Transverse colon (tissue), 4 donors: ENCODE results near the gene SEMA3A. TPM values are rescaled to one million over a fixed set of nuclear protein-coding genes. Genes with fewer than 3 reads are reported as not detected.

Experiments used
- DNase-seq: peaks from one replicate; pipeline ENCODE4 v3.0.0-alpha.2; 2019
- H3K27ac ChIP-seq, 4 donors: fragments of 200-600 bp; sonication (generic); 2 replicates each; pipeline ENCODE4 v1.5.1; 2016 to 2018; ENCODE audit warnings: inconsistent platforms in 4 of 4
- H3K27me3 ChIP-seq: fragments of 200-600 bp; sonication (generic); 2 replicates; pipeline ENCODE4 v1.5.1; 2017; ENCODE audit warnings: inconsistent platforms
- H3K36me3 ChIP-seq, 4 donors: fragments of 200-600 bp; sonication (generic); 2 replicates each; pipeline ENCODE4 v1.5.1; 2017 to 2019; ENCODE audit warnings: inconsistent platforms in 4 of 4
- H3K4me1 ChIP-seq, 4 donors: fragments of 200-600 bp; sonication (generic); 2 replicates each; pipeline ENCODE4 v1.5.1; 2017 to 2020; ENCODE audit warnings: inconsistent platforms in 4 of 4
- H3K4me3 ChIP-seq, 4 donors: fragments of 200-600 bp; sonication (generic); 1 replicate in 1 of 4; 2 replicates in 3 of 4; pipeline versions ENCODE4 v1.5.1 to v1.6.1; 2017 to 2019; ENCODE audit warnings: inconsistent platforms in 4 of 4
- H3K9me3 ChIP-seq, 2 donors: fragments of 200-600 bp; sonication (generic); 2 replicates each; pipeline ENCODE4 v1.5.1; 2017 to 2019; ENCODE audit warnings: inconsistent platforms in 2 of 2
- EP300 ChIP-seq: sonication (generic); formaldehyde crosslinking; IDR thresholded peaks from one replicate; pipeline ENCODE4 v1.6.1; 2017; ENCODE audit warnings: antibody characterized with exemption, low read depth
- POLR2A ChIP-seq: fragments of 450-650 bp; IDR thresholded peaks from one replicate; pipeline ENCODE4 v1.6.1; 2016; ENCODE audit warnings: antibody characterized with exemption, mild to moderate bottlenecking, moderate library complexity
- POLR2AphosphoS5 ChIP-seq, 3 donors: sonication (generic); formaldehyde crosslinking; IDR thresholded peaks; one replicate each; pipeline ENCODE4 v1.6.1; 2016; ENCODE audit warnings: antibody characterized with exemption in 3 of 3
- WGBS, 2 donors: methylation state at CpG; one replicate each; pipeline ENCODE4 v1.1.5; 2018; ENCODE audit warnings: low coverage in 1 of 2; 5-methylcytosine and 5-hydroxymethylcytosine counted together
- in situ Hi-C, 4 donors: fragments of 200-750 bp; cut with MboI; loops; one replicate each; pipeline versions ENCODE4 v1.15.0 to v1.15.1; 2017; ENCODE audit warnings: low sequenced_read_pairs in 3 of 4, low pct_ligation_motif_present in 1 of 4, low pct_unique_long_range_greater_than_20kb in 1 of 4
- intact Hi-C: fragments of 100-400 bp; cut with DNase I; formaldehyde crosslinking; loops from one replicate; pipeline ENCODE4 v1.15.1; 2023; ENCODE audit warnings: low total_unique reads
- total RNA-seq, 4 donors: library from RNA; depleted of rRNA; stranded (reverse); fragments of >200 nt; gene quantifications; one replicate each; pipeline ENCODE4 v1.1.0, GENCODE V29; 2016
- TF ChIP-seq, protein P1 (sequence below), 5 experiments: fragments of 200-600 bp in 3 of 5; fragments of 450-650 bp in 2 of 5; sonication (generic) in 3 of 5; IDR thresholded peaks; 1 replicate in 2 of 5; 2 replicates in 3 of 5; pipeline ENCODE4 v1.5.1; 2016 to 2017; ENCODE audit warnings: antibody characterized with exemption in 5 of 5, inconsistent platforms in 3 of 5, mild to moderate bottlenecking in 2 of 5, moderate library complexity in 1 of 5

Gene SEMA3A
- total RNA-seq, 4 donors from 2014 or later = 1.00 to 8.3 (median 4.7) TPM

DNA sequence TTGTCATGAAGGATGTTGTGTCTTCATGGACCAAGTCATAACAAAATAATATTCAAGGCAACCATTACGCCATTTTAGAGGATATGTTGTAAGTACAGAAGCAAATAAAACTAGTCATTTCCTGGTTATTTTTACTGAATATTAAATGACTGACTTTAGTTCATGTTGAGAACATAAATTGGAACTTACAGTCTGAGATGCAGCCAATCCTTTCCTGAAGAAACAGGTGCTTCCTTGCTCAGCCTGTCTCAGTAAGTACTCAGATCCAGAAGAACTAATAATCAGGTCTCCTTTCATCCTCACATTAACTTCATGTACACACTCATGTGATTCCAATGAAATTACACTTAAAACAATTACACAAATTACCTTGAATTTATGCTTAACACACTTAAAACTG is 12.3 kb downstream of the SEMA3A start:
- no peak for TF ChIP-seq EP300
- TF ChIP-seq POLR2AphosphoS5 (IDR thresholded peaks at IDR 0.05) = no peak
- no peak for DNase-seq
- peaks cover 0 to 5% (median 0%) of the 10 kb centered on the region in 4 donors for H3K4me1 ChIP-seq
- no peak overlapping the region for H3K4me3 ChIP-seq
- intact Hi-C loops = no loop called here
- WGBS, 2 donors = 81 to 86% methylated on average over 1 of the region's 1 CpG
- in situ Hi-C loops = loop anchor here in 2 of 4 donors (25.0 kb wide), 1 partner anchor 830 kb away; no protein-coding TSS in a partner anchor
- H3K27ac ChIP-seq = no peak overlapping the region
- no peaks in the 10 kb centered on the region for H3K27me3 ChIP-seq
- H3K36me3 ChIP-seq = no peaks in the 10 kb centered on the region
- H3K9me3 ChIP-seq = no peaks in the 10 kb centered on the region

DNA sequence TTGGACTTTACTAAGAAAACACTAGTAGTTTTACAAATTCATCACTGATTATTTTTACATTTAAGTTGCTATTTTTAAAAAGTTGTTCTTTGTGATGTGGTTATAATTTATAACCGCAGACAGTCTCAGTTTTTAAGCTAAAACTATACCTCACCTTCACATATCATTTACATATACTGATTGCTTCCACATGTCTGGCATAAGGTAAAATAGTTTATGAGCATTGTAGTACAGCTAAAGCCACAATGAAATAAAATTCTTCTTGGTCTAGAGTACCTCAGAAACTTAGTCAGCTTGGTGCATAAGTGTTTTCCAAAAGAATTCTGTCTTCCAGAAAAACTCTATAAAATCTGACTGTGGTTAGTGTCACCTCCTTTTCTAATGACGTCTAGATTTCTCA is 13.0 kb downstream of the SEMA3A start:
- Histone ChIP-seq H3K4me1 (no peaks in the 10 kb centered on the region), H3K9me3 (no peaks in the 10 kb centered on the region), H3K27ac (no peak overlapping the region), H3K27me3 (no peaks in the 10 kb centered on the region), H3K4me3 (no peak overlapping the region), H3K36me3 (no peaks in the 10 kb centered on the region)
- no peak for DNase-seq
- intact Hi-C loops = no loop called here
- TF ChIP-seq EP300 (no peak), POLR2A (no peak), POLR2AphosphoS5 (IDR thresholded peaks at IDR 0.05) (no peak)
- TF ChIP-seq, protein P1, sequence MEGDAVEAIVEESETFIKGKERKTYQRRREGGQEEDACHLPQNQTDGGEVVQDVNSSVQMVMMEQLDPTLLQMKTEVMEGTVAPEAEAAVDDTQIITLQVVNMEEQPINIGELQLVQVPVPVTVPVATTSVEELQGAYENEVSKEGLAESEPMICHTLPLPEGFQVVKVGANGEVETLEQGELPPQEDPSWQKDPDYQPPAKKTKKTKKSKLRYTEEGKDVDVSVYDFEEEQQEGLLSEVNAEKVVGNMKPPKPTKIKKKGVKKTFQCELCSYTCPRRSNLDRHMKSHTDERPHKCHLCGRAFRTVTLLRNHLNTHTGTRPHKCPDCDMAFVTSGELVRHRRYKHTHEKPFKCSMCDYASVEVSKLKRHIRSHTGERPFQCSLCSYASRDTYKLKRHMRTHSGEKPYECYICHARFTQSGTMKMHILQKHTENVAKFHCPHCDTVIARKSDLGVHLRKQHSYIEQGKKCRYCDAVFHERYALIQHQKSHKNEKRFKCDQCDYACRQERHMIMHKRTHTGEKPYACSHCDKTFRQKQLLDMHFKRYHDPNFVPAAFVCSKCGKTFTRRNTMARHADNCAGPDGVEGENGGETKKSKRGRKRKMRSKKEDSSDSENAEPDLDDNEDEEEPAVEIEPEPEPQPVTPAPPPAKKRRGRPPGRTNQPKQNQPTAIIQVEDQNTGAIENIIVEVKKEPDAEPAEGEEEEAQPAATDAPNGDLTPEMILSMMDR (IDR thresholded peaks at IDR 0.05) = no peak
- WGBS, 2 donors = 65 to 75% methylated on average over 2 of the region's 2 CpGs
- in situ Hi-C loops = loop anchor here in 2 of 4 donors (25.0 kb wide), 1 partner anchor 831 kb away; no protein-coding TSS in a partner anchor

DNA sequence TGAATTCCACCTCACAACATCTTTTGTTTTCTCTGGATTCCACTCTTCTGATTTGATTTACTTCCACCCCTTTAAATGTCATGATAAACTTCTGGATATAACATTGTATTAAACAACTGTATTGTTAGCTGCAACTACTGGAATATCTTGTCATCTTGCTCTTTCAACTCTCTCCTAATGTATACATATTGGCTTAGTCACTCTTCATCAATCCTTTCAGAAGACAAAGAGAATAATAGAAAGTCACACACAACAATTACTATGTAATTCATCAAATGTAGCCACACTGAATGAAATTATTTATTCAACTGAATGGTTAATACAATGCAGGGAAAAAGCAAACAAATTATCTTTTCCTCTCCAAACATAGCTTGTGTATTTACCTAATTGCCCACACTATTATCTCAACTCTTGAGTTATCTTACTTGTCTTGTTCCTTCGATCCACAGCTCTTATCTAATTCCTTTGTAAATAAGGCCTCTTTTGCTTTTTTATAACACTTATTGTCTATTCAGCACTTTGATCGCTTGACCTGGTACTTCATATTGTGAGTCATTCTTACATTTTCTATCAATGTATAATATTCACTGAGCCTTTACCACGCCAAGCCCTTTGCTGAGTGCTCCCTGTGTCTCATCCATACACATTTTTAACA is 16.7 kb downstream of the SEMA3A start:
- in situ Hi-C loops = loop anchor here in 2 of 4 donors (25.0 kb wide), 1 partner anchor 834 kb away; no protein-coding TSS in a partner anchor
- Histone ChIP-seq H3K27ac (peak overlapping the region in 1 of 4 donors; percentile 59), H3K4me1 (peaks cover 0 to 9% (median 2%) of the 10 kb centered on the region in 4 donors), H3K9me3 (no peaks in the 10 kb centered on the region), H3K27me3 (no peaks in the 10 kb centered on the region), H3K4me3 (no peak overlapping the region), H3K36me3 (no peaks in the 10 kb centered on the region)
- TF ChIP-seq, protein P1 (IDR thresholded peaks at IDR 0.05) = no peak
- TF ChIP-seq POLR2AphosphoS5 (IDR thresholded peaks at IDR 0.05) (no peak), POLR2A (no peak), EP300 (no peak)
- 35 to 60% methylated on average over 3 of the region's 3 CpGs for WGBS, 2 donors
- DNase-seq = no peak
- intact Hi-C loops = no loop called here

DNA sequence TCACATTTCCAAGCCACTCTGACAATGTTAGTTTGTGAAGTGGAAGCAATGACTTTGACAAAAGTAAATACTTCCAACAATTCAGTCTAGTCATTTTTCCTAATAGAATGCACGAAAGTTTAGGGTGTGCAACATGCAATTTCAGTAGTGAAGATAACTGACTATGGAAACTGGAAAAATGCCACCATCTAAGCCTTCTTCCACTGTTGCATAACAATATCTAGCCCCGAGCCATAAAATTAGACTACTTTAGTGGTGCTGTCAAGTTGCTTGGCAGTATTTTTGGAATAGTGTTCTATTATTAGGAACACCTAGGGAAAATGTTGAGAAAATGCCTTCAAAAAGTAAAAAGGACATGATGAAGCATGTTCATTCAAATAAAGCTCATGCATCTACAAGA is 17.9 kb downstream of the SEMA3A start:
- TF ChIP-seq EP300 (no peak), POLR2AphosphoS5 (IDR thresholded peaks at IDR 0.05) (peak; percentile 32 to 55 (median 48)), POLR2A (no peak)
- TF ChIP-seq, protein P1 (IDR thresholded peaks at IDR 0.05) = no peak
- Histone ChIP-seq H3K9me3 (no peaks in the 10 kb centered on the region), H3K36me3 (no peaks in the 10 kb centered on the region), H3K27me3 (no peaks in the 10 kb centered on the region), H3K4me1 (peaks cover 0 to 9% (median 2%) of the 10 kb centered on the region in 4 donors), H3K4me3 (no peak overlapping the region), H3K27ac (peak overlapping the region in 3 of 4 donors; percentile 22 to 59 (median 35))
- intact Hi-C loops (no loop called here), in situ Hi-C loops (loop anchor here in 2 of 4 donors (25.0 kb wide), 1 partner anchor 836 kb away; no protein-coding TSS in a partner anchor)
- DNase-seq = no peak
- 45 to 67% methylated on average over 2 of the region's 2 CpGs for WGBS, 2 donors
